GM21367 (cell line): ENCODE data around the gene PSMD8.

ENCODE experiments used
- ATAC-seq: cut with Tn5 transposase; IDR thresholded peaks from one replicate; pipeline ENCODE4 v1.9.1; 2021; ENCODE audit not compliant: unreplicated experiment

The PSMD8 gene

GRCh38 chr19:38386971-38387549 is 12.7 kb downstream of the PSMD8 start:
- ATAC-seq = no peak

GRCh38 chr19:38387550-38388348 is 13.4 kb downstream of the PSMD8 start, which contains the start of gene GGN:
GGN (minus strand) TSS chr19:38388034; CDS start chr19:38387261, 773 bp downstream.
- ATAC-seq = no peak

- no peak for ATAC-seq
These were observed 14.2 kb downstream of the PSMD8 start, which contains the start of gene SPRED3 for GRCh38 chr19:38388349-38389100. SPRED3 (plus strand) TSS chr19:38388697; CDS start chr19:38390303, 1,606 bp downstream.

- ATAC-seq = no peak
These were observed 14.9 kb downstream of the PSMD8 start for GRCh38 chr19:38389101-38389925.

- ATAC-seq = no peak
These were observed 15.9 kb downstream of the PSMD8 start for GRCh38 chr19:38389957-38390924.

GRCh38 chr19:38391911-38392464 is 17.6 kb downstream of the PSMD8 start:
- no peak for ATAC-seq

- ATAC-seq = no peak
These were observed 18.4 kb downstream of the PSMD8 start for GRCh38 chr19:38392707-38393308.

- no peak for ATAC-seq
These were observed 20.1 kb downstream of the PSMD8 start for GRCh38 chr19:38394488-38394887.

GRCh38 chr19:38395381-38396114 is 21.2 kb downstream of the PSMD8 start:
- ATAC-seq = no peak

GRCh38 chr19:38399081-38399480 is 24.7 kb downstream of the PSMD8 start:
- no peak for ATAC-seq

GRCh38 chr19:38399537-38399936 is 25.2 kb downstream of the PSMD8 start:
- no peak for ATAC-seq

GRCh38 chr19:38400361-38400760 is 26.0 kb downstream of the PSMD8 start:
- no peak for ATAC-seq

GRCh38 chr19:38401148-38401547 is 26.8 kb downstream of the PSMD8 start:
- no peak for ATAC-seq

GRCh38 chr19:38402623-38402966 is 28.2 kb downstream of the PSMD8 start:
- no peak for ATAC-seq

- ATAC-seq = peak; percentile 70
These were observed 28.8 kb downstream of the PSMD8 start, which contains the start of gene FAM98C for GRCh38 chr19:38402967-38403674. FAM98C (plus strand) TSS chr19:38403093; CDS start chr19:38403154, 61 bp downstream.

GRCh38 chr19:38404858-38405257 is 30.5 kb downstream of the PSMD8 start:
- no peak for ATAC-seq

- ATAC-seq = no peak
These were observed 30.9 kb downstream of the PSMD8 start for GRCh38 chr19:38405276-38405675.
